Measurements from ENCODE around the gene HDAC4. TPM values are rescaled to one million over a fixed set of nuclear protein-coding genes. Genes with fewer than 3 reads are reported as not detected.

HDAC4 gene
- total RNA-seq, 8 experiments from 2014 or later: 12.2 to 55.7 (median 18.1) TPM

DNA sequence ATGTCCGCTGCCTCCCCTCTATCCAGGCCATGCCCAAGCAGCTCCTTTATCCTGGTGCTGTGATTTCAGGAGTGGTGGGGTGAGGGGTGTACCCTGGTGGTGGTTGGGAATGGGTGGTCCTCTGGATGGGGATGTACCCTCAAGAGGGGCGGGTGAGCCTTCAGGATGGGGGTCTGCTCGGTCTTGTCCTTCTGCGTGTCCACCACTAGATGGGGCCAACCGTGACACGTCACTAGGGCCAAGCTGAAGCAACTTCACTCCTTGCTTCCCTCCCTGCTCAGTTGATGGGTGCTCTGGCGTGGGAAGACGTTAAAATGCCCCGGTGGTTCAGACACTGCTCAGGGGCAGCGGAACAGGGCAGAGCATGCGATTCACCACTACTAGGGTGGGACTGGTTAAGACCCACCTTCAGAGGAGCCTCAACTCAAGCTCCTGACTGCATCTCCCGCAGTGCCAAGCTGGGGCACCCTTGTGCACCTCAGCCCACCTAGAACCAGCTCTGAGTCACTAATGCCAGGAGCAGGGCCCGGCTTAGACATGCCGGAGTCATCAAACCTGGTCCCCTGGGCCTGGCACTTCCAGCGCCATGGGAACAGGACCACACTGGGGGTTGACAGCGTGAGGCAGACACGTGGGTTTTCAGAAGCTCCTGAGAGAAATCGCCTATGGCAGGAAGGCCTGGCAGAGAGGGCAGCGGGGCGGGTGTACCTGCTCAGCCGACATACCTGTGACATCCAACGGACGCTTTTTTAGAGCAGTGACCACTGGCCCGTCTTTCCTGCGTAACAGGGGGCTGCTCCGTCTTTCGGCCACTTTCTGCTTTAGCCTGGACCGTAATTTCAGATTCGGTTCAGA is 256.7 kb downstream of the HDAC4 start:
- WGBS, 10 experiments: 90 to 100% (median 100%) methylated on average over 1 to 20 of the region's 29 CpGs
- in situ Hi-C loops (cut with MboI; ENCODE audit: low pct_unique_long_range_greater_than_20kb in 2 of 9, low sequenced_read_pairs in 9 of 9, unreplicated experiment in 9 of 9): loop anchor here in 1 of 9 experiments (25.0 kb wide), 1 partner anchor 843 kb away; no protein-coding TSS in a partner anchor
- Histone ChIP-seq H3K4me3 (no peak overlapping the region), H3K4me1 (replicated peaks in 1 of 2) (no peaks in the 10 kb centered on the region), H3K27ac (no peak overlapping the region)
- ATAC-seq (replicated peaks in 6 of 8): peak; percentile 46 to 87 (median 58)

- WGBS, 10 experiments: 93 to 100% (median 100%) methylated on average over 1 to 4 of the region's 9 CpGs; no CpG with 5 or more reads in 4 of the 10 experiments
- H3K4me1 ChIP-seq (replicated peaks in 1 of 2): no peaks in the 10 kb centered on the region
- H3K4me3 ChIP-seq: no peak overlapping the region
- H3K27ac ChIP-seq: no peak overlapping the region
- ATAC-seq (replicated peaks in 6 of 8): no peak
- in situ Hi-C loops (cut with MboI; ENCODE audit: low pct_unique_long_range_greater_than_20kb in 2 of 9, low sequenced_read_pairs in 9 of 9, unreplicated experiment in 9 of 9): loop anchor here in 1 of 9 experiments (25.0 kb wide), 1 partner anchor 844 kb away; no protein-coding TSS in a partner anchor
Observed at GRCh38 chr2:239142806-239143205, 258.0 kb downstream of the HDAC4 start.

DNA sequence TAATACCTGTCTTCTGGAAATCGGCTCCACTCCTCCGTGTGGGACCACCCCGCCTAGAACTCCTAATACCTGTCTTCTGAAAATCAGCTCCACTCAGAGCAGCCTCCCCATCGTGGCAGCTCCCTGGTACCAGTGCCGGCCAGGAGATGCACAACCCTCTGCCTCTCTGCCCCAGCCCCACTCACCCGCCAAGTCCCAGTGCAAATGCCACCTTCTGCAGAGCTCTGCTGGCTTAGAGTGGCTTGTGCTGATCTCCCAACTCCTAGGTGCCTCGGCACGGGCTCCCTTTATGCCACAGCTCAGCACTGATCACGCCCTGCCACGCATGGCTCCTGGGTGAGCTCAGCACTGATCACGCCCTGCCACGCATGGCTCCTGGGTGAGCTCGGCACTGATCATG is 258.5 kb downstream of the HDAC4 start:
- 80 to 100% (median 93%) methylated on average over 2 to 7 of the region's 13 CpGs; no CpG with 5 or more reads in 6 of the 10 experiments for WGBS, 10 experiments
- ATAC-seq (replicated peaks in 6 of 8): no peak
- Histone ChIP-seq H3K27ac (no peak overlapping the region), H3K4me1 (replicated peaks in 1 of 2) (no peaks in the 10 kb centered on the region), H3K4me3 (no peak overlapping the region)
- in situ Hi-C loops (cut with MboI; ENCODE audit: low pct_unique_long_range_greater_than_20kb in 2 of 9, low sequenced_read_pairs in 9 of 9, unreplicated experiment in 9 of 9): loop anchor here in 1 of 9 experiments (25.0 kb wide), 1 partner anchor 845 kb away; no protein-coding TSS in a partner anchor

- no peak overlapping the region for H3K4me3 ChIP-seq
- 92 to 100% (median 100%) methylated on average over 1 to 3 of the region's 14 CpGs; no CpG with 5 or more reads in 3 of the 10 experiments for WGBS, 10 experiments
- H3K27ac ChIP-seq: no peak overlapping the region
- H3K4me1 ChIP-seq (replicated peaks in 1 of 2): no peaks in the 10 kb centered on the region
- in situ Hi-C loops (cut with MboI; ENCODE audit: low pct_unique_long_range_greater_than_20kb in 2 of 9, low sequenced_read_pairs in 9 of 9, unreplicated experiment in 9 of 9): loop anchor here in 1 of 9 experiments (25.0 kb wide), 1 partner anchor 846 kb away; no protein-coding TSS in a partner anchor
- no peak for ATAC-seq (replicated peaks in 6 of 8)
Observed at GRCh38 chr2:239141021-239141760, 259.6 kb downstream of the HDAC4 start.

DNA sequence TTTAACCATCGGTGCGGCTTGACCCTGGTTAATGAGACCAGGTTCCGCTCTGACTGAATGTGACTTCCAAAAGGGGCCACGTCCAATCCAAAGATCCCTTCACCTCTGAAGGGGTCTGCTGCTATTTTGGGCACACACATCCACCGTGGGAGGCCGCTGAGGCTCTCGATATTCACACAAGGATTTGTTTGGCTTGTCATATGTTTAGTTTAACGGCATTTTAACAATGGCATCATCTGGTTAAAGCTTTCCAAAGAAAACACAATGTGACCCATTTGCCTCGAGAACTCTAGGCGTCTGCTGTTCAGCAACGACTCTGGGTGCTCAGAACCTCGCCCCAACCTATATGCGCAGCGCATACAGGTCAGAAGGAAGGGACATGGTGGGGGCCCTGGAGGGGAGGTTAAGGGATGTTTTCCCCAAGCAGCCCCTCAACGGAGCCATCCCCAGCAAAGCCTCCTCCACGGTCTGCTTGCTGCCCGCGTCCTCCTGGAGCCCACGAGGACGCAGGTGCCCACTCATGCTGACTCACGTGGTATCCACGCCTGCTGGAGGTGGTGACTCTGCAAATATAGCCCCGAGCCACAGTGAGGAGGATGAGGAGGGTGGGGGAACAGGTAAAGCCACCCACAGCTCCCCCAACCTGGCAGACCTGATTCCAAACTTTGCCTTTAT is 260.3 kb downstream of the HDAC4 start:
- in situ Hi-C loops (cut with MboI; ENCODE audit: low pct_unique_long_range_greater_than_20kb in 2 of 9, low sequenced_read_pairs in 9 of 9, unreplicated experiment in 9 of 9): loop anchor here in 1 of 9 experiments (25.0 kb wide), 1 partner anchor 847 kb away; no protein-coding TSS in a partner anchor
- no peak overlapping the region for H3K4me3 ChIP-seq
- no peak for ATAC-seq (replicated peaks in 6 of 8)
- WGBS, 10 experiments: 70 to 100% (median 93%) methylated on average over 1 to 14 of the region's 23 CpGs; no CpG with 5 or more reads in 3 of the 10 experiments
- H3K4me1 ChIP-seq (replicated peaks in 1 of 2): no peaks in the 10 kb centered on the region
- H3K27ac ChIP-seq: no peak overlapping the region

- Histone ChIP-seq H3K4me1 (replicated peaks in 1 of 2) (no peaks in the 10 kb centered on the region), H3K4me3 (no peak overlapping the region), H3K27ac (no peak overlapping the region)
- in situ Hi-C loops (cut with MboI; ENCODE audit: low pct_unique_long_range_greater_than_20kb in 2 of 9, low sequenced_read_pairs in 9 of 9, unreplicated experiment in 9 of 9): loop anchor here in 1 of 9 experiments (25.0 kb wide), 1 partner anchor 848 kb away; no protein-coding TSS in a partner anchor
- WGBS, 10 experiments: 93 to 100% (median 97%) methylated on average over 2 to 21 of the region's 29 CpGs; no CpG with 5 or more reads in 4 of the 10 experiments
- no peak for ATAC-seq (replicated peaks in 6 of 8)
Observed at GRCh38 chr2:239139566-239139965, 261.3 kb downstream of the HDAC4 start.

DNA sequence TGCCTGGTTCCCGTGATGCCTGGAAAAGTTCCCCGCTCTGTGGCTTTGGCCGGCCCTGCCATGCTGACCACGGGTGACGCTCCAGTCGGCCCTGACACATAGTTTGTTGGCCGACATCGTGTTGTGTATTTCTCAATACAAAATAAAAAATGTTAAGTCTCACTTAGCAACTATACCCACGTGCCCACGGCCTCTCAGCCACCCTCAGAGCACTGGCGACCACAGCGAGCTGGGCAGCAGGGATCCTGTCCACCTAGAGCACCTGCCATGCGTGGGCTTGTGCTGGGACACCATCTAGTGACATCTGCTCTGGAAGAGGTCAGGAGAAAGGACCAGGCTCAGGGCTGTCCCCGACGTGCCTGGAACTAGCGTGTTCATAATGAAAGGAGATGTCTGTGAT is 261.7 kb downstream of the HDAC4 start:
- no peak overlapping the region for H3K27ac ChIP-seq
- no peak overlapping the region for H3K4me3 ChIP-seq
- H3K4me1 ChIP-seq (replicated peaks in 1 of 2): no peaks in the 10 kb centered on the region
- no peak for ATAC-seq (replicated peaks in 6 of 8)
- WGBS, 10 experiments: 90 to 100% (median 97%) methylated on average over 1 to 11 of the region's 16 CpGs; no CpG with 5 or more reads in 4 of the 10 experiments
- in situ Hi-C loops (cut with MboI; ENCODE audit: low pct_unique_long_range_greater_than_20kb in 2 of 9, low sequenced_read_pairs in 9 of 9, unreplicated experiment in 9 of 9): loop anchor here in 1 of 9 experiments (25.0 kb wide), 1 partner anchor 848 kb away; no protein-coding TSS in a partner anchor

GRCh38 chr2:239138610-239139009 is 262.2 kb downstream of the HDAC4 start:
- peak in 2 of 8 experiments; percentile 46 for ATAC-seq (replicated peaks in 6 of 8)
- H3K4me3 ChIP-seq: no peak overlapping the region
- 100% methylated on average over 2 of the region's 15 CpGs; no CpG with 5 or more reads in 9 of the 10 experiments for WGBS, 10 experiments
- no peak overlapping the region for H3K27ac ChIP-seq
- H3K4me1 ChIP-seq (replicated peaks in 1 of 2): no peaks in the 10 kb centered on the region
- in situ Hi-C loops (cut with MboI; ENCODE audit: low pct_unique_long_range_greater_than_20kb in 2 of 9, low sequenced_read_pairs in 9 of 9, unreplicated experiment in 9 of 9): loop anchor here in 1 of 9 experiments (25.0 kb wide), 1 partner anchor 849 kb away; no protein-coding TSS in a partner anchor

DNA sequence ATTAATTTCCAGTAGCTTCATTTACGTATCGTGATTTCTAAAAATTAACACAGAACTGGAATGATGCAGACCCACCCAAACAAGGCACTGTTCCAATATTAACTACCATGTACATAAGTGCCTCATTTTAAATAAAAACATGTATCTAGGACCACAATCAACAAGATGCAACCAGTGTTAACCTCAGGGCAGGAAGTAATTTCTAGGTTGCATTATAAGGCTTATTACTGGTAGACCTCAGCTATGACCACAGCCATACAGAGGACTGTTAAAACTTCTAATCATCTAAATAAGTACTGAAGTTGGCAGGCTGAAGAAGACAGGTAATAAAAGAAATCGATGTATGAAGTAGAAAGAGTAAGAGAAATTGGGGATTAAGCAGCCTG is 262.9 kb downstream of the HDAC4 start:
- WGBS, 10 experiments: 30 to 100% (median 86%) methylated on average over 1 to 3 of the region's 3 CpGs; no CpG with 5 or more reads in 2 of the 10 experiments
- in situ Hi-C loops (cut with MboI; ENCODE audit: low pct_unique_long_range_greater_than_20kb in 2 of 9, low sequenced_read_pairs in 9 of 9, unreplicated experiment in 9 of 9): loop anchor here in 1 of 9 experiments (25.0 kb wide), 1 partner anchor 849 kb away; no protein-coding TSS in a partner anchor

GRCh38 chr2:239137165-239137897 is 263.5 kb downstream of the HDAC4 start:
- H3K27ac ChIP-seq: no peak overlapping the region
- peak in 2 of 8 experiments; percentile 64 to 77 for ATAC-seq (replicated peaks in 6 of 8)
- 60 to 100% (median 92%) methylated on average over 1 to 16 of the region's 26 CpGs; no CpG with 5 or more reads in 1 of the 10 experiments for WGBS, 10 experiments
- no peaks in the 10 kb centered on the region for H3K4me1 ChIP-seq (replicated peaks in 1 of 2)
- no peak overlapping the region for H3K4me3 ChIP-seq
- in situ Hi-C loops (cut with MboI; ENCODE audit: low pct_unique_long_range_greater_than_20kb in 2 of 9, low sequenced_read_pairs in 9 of 9, unreplicated experiment in 9 of 9): loop anchor here in 1 of 9 experiments (25.0 kb wide), 1 partner anchor 850 kb away; no protein-coding TSS in a partner anchor

More for the DNA sequence above, 262.9 kb downstream of the HDAC4 start:
- Histone ChIP-seq H3K27ac (no peak overlapping the region), H3K4me1 (replicated peaks in 1 of 2) (no peaks in the 10 kb centered on the region), H3K4me3 (no peak overlapping the region)
- peak in 3 of 8 experiments; percentile 77 to 83 (median 80) for ATAC-seq (replicated peaks in 6 of 8)

- ATAC-seq (replicated peaks in 6 of 8): no peak
- Histone ChIP-seq H3K4me3 (no peak overlapping the region), H3K4me1 (replicated peaks in 1 of 2) (no peaks in the 10 kb centered on the region), H3K27ac (no peak overlapping the region)
- in situ Hi-C loops (cut with MboI; ENCODE audit: low pct_unique_long_range_greater_than_20kb in 2 of 9, low sequenced_read_pairs in 9 of 9, unreplicated experiment in 9 of 9): loop anchor here in 1 of 9 experiments (25.0 kb wide), 1 partner anchor 851 kb away; no protein-coding TSS in a partner anchor
- 86 to 100% (median 95%) methylated on average over 1 to 6 of the region's 6 CpGs; no CpG with 5 or more reads in 1 of the 10 experiments for WGBS, 10 experiments
Observed at GRCh38 chr2:239136762-239137161, 264.1 kb downstream of the HDAC4 start.

Data from motor neuron (in vitro differentiated cells).